Endodermal cell (in vitro differentiated cells): ENCODE results near the gene KICS2. TPM values are rescaled to one million over a fixed set of nuclear protein-coding genes. Genes with fewer than 3 reads are reported as not detected.

Experiments used
- DNase-seq: peaks from one replicate; pipeline ENCODE4 v3.0.0-alpha.2; 2017
- H3K27ac ChIP-seq: 2 replicates; pipeline ENCODE4 v1.5.1; 2013; ENCODE audit warnings: mild to moderate bottlenecking, low read depth, low read length, moderate library complexity
- H3K27me3 ChIP-seq: 2 replicates; pipeline ENCODE4 v1.6.1; 2013; ENCODE audit warnings: mild to moderate bottlenecking, low read length, moderate library complexity; ENCODE audit not compliant: insufficient read depth, control insufficient read depth, poor library complexity, severe bottlenecking
- H3K36me3 ChIP-seq: 2 replicates; pipeline ENCODE4 v1.7.0; 2013; ENCODE audit warnings: mild to moderate bottlenecking, low read length, moderate library complexity; ENCODE audit not compliant: control insufficient read depth, insufficient read depth
- H3K4me1 ChIP-seq: one replicate; pipeline ENCODE4 v1.7.0; 2013; ENCODE audit warnings: low read length; ENCODE audit not compliant: control insufficient read depth, insufficient read depth
- H3K4me3 ChIP-seq: 2 replicates; pipeline ENCODE4 v1.5.1; 2013; ENCODE audit warnings: mild to moderate bottlenecking, low read length, moderate library complexity
- H3K9ac ChIP-seq: 2 replicates; pipeline ENCODE4 v1.6.1; 2013; ENCODE audit warnings: mild to moderate bottlenecking, low read length, moderate library complexity; ENCODE audit not compliant: poor library complexity, severe bottlenecking; ENCODE audit errors: extremely low read depth
- H3K9me3 ChIP-seq: 2 replicates; pipeline ENCODE4 v1.6.1; 2013; ENCODE audit warnings: mild to moderate bottlenecking, low read length, moderate library complexity; ENCODE audit not compliant: control insufficient read depth
- H3K27ac Mint-ChIP-seq: 2 replicates; pipeline ENCODE4 v1.8.0; 2020; ENCODE audit warnings: mixed read lengths
- H3K27me3 Mint-ChIP-seq: 2 replicates; pipeline ENCODE4 v1.8.0; 2021; ENCODE audit warnings: mild to moderate bottlenecking, mixed read lengths; ENCODE audit not compliant: insufficient read depth
- H3K36me3 Mint-ChIP-seq: 2 replicates; pipeline ENCODE4 v1.8.0; 2020; ENCODE audit warnings: low read depth, mixed read lengths
- H3K4me1 Mint-ChIP-seq: 2 replicates; pipeline ENCODE4 v1.8.0; 2020; ENCODE audit warnings: mixed read lengths
- H3K4me3 Mint-ChIP-seq: 2 replicates; pipeline ENCODE4 v1.8.0; 2020; ENCODE audit warnings: mild to moderate bottlenecking, moderate library complexity, mixed read lengths
- H3K9me3 Mint-ChIP-seq: 2 replicates; pipeline ENCODE4 v1.8.0; 2020; ENCODE audit warnings: mild to moderate bottlenecking, mixed read lengths
- CTCF ChIP-seq: fragments of 200-600 bp; sonication (generic); conservative IDR thresholded peaks from 2 replicates; pipeline ENCODE4 v1.5.0; 2021; ENCODE audit warnings: antibody characterized with exemption, mild to moderate bottlenecking
- WGBS, 2 experiments: methylation state at CpG; one replicate each; pipeline versions ENCODE4 v1.1.5 to v1.1.7; 2013; ENCODE audit warnings: missing lambda C conversion rate in 2 of 2, mixed read lengths in 1 of 2; ENCODE audit not compliant: insufficient coverage in 1 of 2, insufficient read length in 1 of 2; 5-methylcytosine and 5-hydroxymethylcytosine counted together
- total RNA-seq, 2 donors: library from RNA; stranded (reverse); fragmentation: NEBNext Ultra II Directional in 1 of 2; extraction: Animal tissue kit (Norgen Biotek cat#: 25700) in 1 of 2; gene quantifications; 2 replicates in 1 of 2; 3 replicates in 1 of 2; pipeline ENCODE4 v1.2.1, GENCODE V29; 2021

KICS2 gene
- total RNA-seq, 2 donors from 2014 or later = 8.0 to 16.6 TPM

- H3K27ac ChIP-seq = no peak overlapping the region
- WGBS, 2 experiments = 43 to 54% methylated on average over 1 to 2 of the region's 2 CpGs
- H3K4me3 Mint-ChIP-seq = no peak overlapping the region
- no peak overlapping the region for H3K27ac Mint-ChIP-seq
- no peaks in the 10 kb centered on the region for H3K27me3 ChIP-seq
- no peaks in the 10 kb centered on the region for H3K4me1 ChIP-seq
- no peaks in the 10 kb centered on the region for H3K9me3 Mint-ChIP-seq
- no peaks in the 10 kb centered on the region for H3K4me1 Mint-ChIP-seq
- H3K36me3 ChIP-seq = no peaks in the 10 kb centered on the region
- DNase-seq = no peak
- TF ChIP-seq CTCF = no peak
- no peaks in the 10 kb centered on the region for H3K9me3 ChIP-seq
- H3K36me3 Mint-ChIP-seq = no peaks in the 10 kb centered on the region
- H3K4me3 ChIP-seq = no peak overlapping the region
- no peak overlapping the region for H3K9ac ChIP-seq
- H3K27me3 Mint-ChIP-seq = no peaks in the 10 kb centered on the region
These were observed 46.3 kb upstream of the KICS2 start for GRCh38 chr12:64268409-64268808.

- no peaks in the 10 kb centered on the region for H3K4me1 Mint-ChIP-seq
- no peaks in the 10 kb centered on the region for H3K9me3 Mint-ChIP-seq
- H3K27ac Mint-ChIP-seq = no peak overlapping the region
- Histone ChIP-seq H3K9ac (no peak overlapping the region), H3K4me1 (no peaks in the 10 kb centered on the region), H3K27me3 (no peaks in the 10 kb centered on the region), H3K36me3 (no peaks in the 10 kb centered on the region), H3K9me3 (no peaks in the 10 kb centered on the region), H3K4me3 (no peak overlapping the region), H3K27ac (no peak overlapping the region)
- no peak for DNase-seq
- no peak overlapping the region for H3K4me3 Mint-ChIP-seq
- no peak for TF ChIP-seq CTCF
- H3K36me3 Mint-ChIP-seq = no peaks in the 10 kb centered on the region
- no peaks in the 10 kb centered on the region for H3K27me3 Mint-ChIP-seq
- WGBS, 2 experiments = 91 to 100% methylated on average over 2 of the region's 2 CpGs
These were observed 43.7 kb upstream of the KICS2 start for GRCh38 chr12:64265839-64266238.

- Mint-ChIP-seq H3K9me3 (no peaks in the 10 kb centered on the region), H3K4me3 (no peak overlapping the region), H3K27me3 (no peaks in the 10 kb centered on the region), H3K36me3 (no peaks in the 10 kb centered on the region), H3K27ac (no peak overlapping the region), H3K4me1 (peaks cover 2% of the 10 kb centered on the region)
- no peak for TF ChIP-seq CTCF
- no peak for DNase-seq
- no peaks in the 10 kb centered on the region for H3K4me1 ChIP-seq
- H3K27ac ChIP-seq = no peak overlapping the region
- no peaks in the 10 kb centered on the region for H3K9me3 ChIP-seq
- H3K9ac ChIP-seq = no peak overlapping the region
- WGBS, 2 experiments = 80 to 95% methylated on average over 1 to 5 of the region's 5 CpGs
- no peaks in the 10 kb centered on the region for H3K27me3 ChIP-seq
- no peaks in the 10 kb centered on the region for H3K36me3 ChIP-seq
- no peak overlapping the region for H3K4me3 ChIP-seq
These were observed 39.7 kb upstream of the KICS2 start for GRCh38 chr12:64261813-64262212.
